K562 (cell line): ENCODE data around the gene STK24. TPM values are rescaled to one million over a fixed set of nuclear protein-coding genes. Genes with fewer than 3 reads are reported as not detected.

Experiments used
- ATAC-seq: fragments of 200-7000 bp; cut with Tn5 transposase; 3 replicates; pipeline ENCODE4 v1.9.1; 2020; ENCODE audit warnings: moderate library complexity
- BruUV-seq: library from RNA; stranded (reverse); fragments of 400-500 nt; replicated peaks from 2 replicates; lab custom pipeline; 2021; lab: Mats Ljungman, UMichigan
- CTCF ChIA-PET: fragments of 300-600 bp; formaldehyde crosslinking; extraction: SDS; loops from one replicate; lab custom pipeline; 2021; ENCODE audit warnings: low intra/inter-chr PET ratio; lab: Yijun Ruan, JAX
- POLR2A ChIA-PET: fragments of 300-600, 350-650 bp; sonication (Branson Sonifier 250); formaldehyde crosslinking; extraction: SDS; loops from one replicate; lab custom pipeline; 2021; ENCODE audit warnings: antibody characterized with exemption, inconsistent platforms; lab: Yijun Ruan, JAX
- DNase-seq, 4 experiments: peaks; one replicate each; pipeline versions ENCODE4 v3.0.0 to v3.0.0-alpha.2; 2011 to 2018; ENCODE audit warnings: low spot score in 3 of 4, mixed read lengths in 3 of 4; ENCODE audit errors: extremely low read depth in 1 of 4
- FAIRE-seq: peaks from 2 replicates; lab custom pipeline; 2011; peaks lifted over from hg19 to GRCh38; lab: Jason Lieb, UNC
- H2AFZ ChIP-seq: 2 replicates; pipeline ENCODE4 v1.6.0; 2011; ENCODE audit warnings: low read depth, low read length, control low read depth, inconsistent platforms
- H3K27ac ChIP-seq: fragments of 200-600 bp; 3 replicates; pipeline ENCODE4 v1.8.0; 2011; ENCODE audit warnings: low read depth, mild to moderate bottlenecking, control low read depth, inconsistent platforms, low read length, moderate library complexity, mixed read lengths; ENCODE audit errors: extremely low read depth
- H3K27me3 ChIP-seq, 2 experiments: fragments of 300-600 bp in 1 of 2; 2 replicates in 1 of 2; 3 replicates in 1 of 2; pipeline versions ENCODE4 v1.6.0 to v1.8.0; 2011; ENCODE audit warnings: inconsistent platforms in 2 of 2, low read length in 2 of 2, mild to moderate bottlenecking in 1 of 2, mixed read lengths in 1 of 2, moderate library complexity in 1 of 2; ENCODE audit not compliant: control insufficient read depth in 2 of 2, insufficient read depth in 2 of 2
- H3K36me3 ChIP-seq: fragments of 300-600 bp; 3 replicates; pipeline ENCODE4 v1.8.0; 2011; ENCODE audit warnings: mild to moderate bottlenecking, low read length, inconsistent platforms; ENCODE audit not compliant: control insufficient read depth, insufficient read depth
- H3K4me1 ChIP-seq, 2 experiments: fragments of 200-600 bp in 1 of 2; replicated peaks in 1 of 2; 2 replicates in 1 of 2; 3 replicates in 1 of 2; pipeline versions ENCODE4 v1.5.1 to v1.8.0; 2011; ENCODE audit warnings: inconsistent platforms in 2 of 2, low read length in 2 of 2, mild to moderate bottlenecking in 1 of 2, mixed read lengths in 1 of 2, moderate library complexity in 1 of 2; ENCODE audit not compliant: control insufficient read depth in 2 of 2, insufficient read depth in 2 of 2
- H3K4me2 ChIP-seq: 2 replicates; pipeline ENCODE4 v1.6.1; 2011; ENCODE audit warnings: low read length, control low read depth, inconsistent platforms, mixed read lengths; ENCODE audit not compliant: insufficient read depth
- H3K4me3 ChIP-seq: fragments of 200-600 bp; sonication (generic), shearing (Covaris generic); 2 replicates; pipeline ENCODE4 v1.5.1; 2016; ENCODE audit warnings: control low read depth, inconsistent platforms
- H3K79me2 ChIP-seq: fragments of 200-600 bp; 3 replicates; pipeline ENCODE4 v1.8.0; 2011; ENCODE audit warnings: low read length, inconsistent platforms; ENCODE audit not compliant: control insufficient read depth, insufficient read depth
- H3K9ac ChIP-seq, 2 experiments: 2 replicates each; pipeline versions ENCODE4 v1.6.0 to v1.6.1; 2011; ENCODE audit warnings: low read depth in 2 of 2, low read length in 2 of 2, control low read depth in 1 of 2, inconsistent platforms in 1 of 2, mild to moderate bottlenecking in 1 of 2, mixed read lengths in 1 of 2; ENCODE audit not compliant: insufficient read depth in 1 of 2
- H3K9me1 ChIP-seq: one replicate; pipeline ENCODE4 v1.6.0; 2011; ENCODE audit warnings: inconsistent platforms, mild to moderate bottlenecking, low read length, moderate library complexity; ENCODE audit not compliant: control insufficient read depth, insufficient read depth
- H3K9me3 ChIP-seq: replicated peaks from 2 replicates; pipeline ENCODE4 v1.5.1; 2011; ENCODE audit warnings: low read depth, low read length, inconsistent platforms; ENCODE audit not compliant: control insufficient read depth, insufficient read depth
- H4K20me1 ChIP-seq: replicated peaks from 2 replicates; pipeline ENCODE4 v1.6.1; 2011; ENCODE audit warnings: low read length, inconsistent platforms, mixed read lengths; ENCODE audit not compliant: control insufficient read depth, insufficient read depth
- GTF2E2 ChIP-seq: fragments of 200-800 bp; sonication (Bioruptor generic); IDR thresholded peaks from 2 replicates; pipeline ENCODE4 v1.6.1; 2016; ENCODE audit warnings: missing genetic modification characterization, missing compliant biosample characterization
- HLTF ChIP-seq: fragments of 450-650 bp; IDR thresholded peaks from 2 replicates; pipeline ENCODE4 v1.6.1; 2016
- TEAD2 ChIP-seq: fragments of 450-650 bp; IDR thresholded peaks from 2 replicates; pipeline ENCODE4 v1.6.1; 2016; ENCODE audit warnings: missing genetic modification characterization, control low read depth, missing compliant biosample characterization
- ZNF311 ChIP-seq: fragments of 250-450 bp; sonication (Bioruptor Pico); IDR thresholded peaks from 2 replicates; pipeline ENCODE4 v1.4.0; 2020; ENCODE audit warnings: mild to moderate bottlenecking, moderate library complexity
- ZNF384 ChIP-seq: IDR thresholded peaks from 2 replicates; pipeline ENCODE4 v1.6.1; 2012; ENCODE audit warnings: low read depth, low read length, improper control_type of control experiment
- WGBS: fragments of 100-300 bp; shearing (Covaris generic); methylation state at CpG from one replicate; pipeline ENCODE4 v1.1.6; 2016; ENCODE audit warnings: low coverage, mixed read lengths; ENCODE audit not compliant: insufficient coverage; ENCODE audit errors: missing lambda C conversion rate; 5-methylcytosine and 5-hydroxymethylcytosine counted together
- in situ Hi-C: fragments of 300-500 bp; cut with MboI; formaldehyde crosslinking; loops from 4 replicates; pipeline ENCODE4 v1.15.0; 2018; ENCODE audit warnings: inconsistent platforms, mixed read lengths
- intact Hi-C: fragments of 100-400 bp; cut with micrococcal nuclease; formaldehyde crosslinking; loops from 2 replicates; pipeline ENCODE4 v1.14.2; 2022
- polyA plus RNA-seq, 8 experiments: library from polyadenylated mRNA; depleted of rRNA in 4 of 8; stranded (reverse) in 5 of 8; unstranded in 3 of 8; fragments of >200 nt; fragmentation: Nextera tagmentation in 2 of 8; fragmentation: Illumina TruSeq in 1 of 8; extraction: Ambion mirVana in 2 of 8; extraction: Trizol in 1 of 8; gene quantifications; 2 replicates each; pipeline versions ENCODE4 v1.2.1 to v1.2.3, GENCODE V29; 2011 to 2014; ENCODE audit warnings: inconsistent platforms in 1 of 8, missing spikeins in 1 of 8
- total RNA-seq, 7 experiments: library from RNA; depleted of rRNA in 6 of 7; stranded (reverse); fragments of >200 nt in 6 of 7; fragmentation: Illumina TruSeq in 2 of 7; extraction: Trizol in 2 of 7; gene quantifications; 2 replicates each; pipeline versions ENCODE4 v1.2.1 to v1.2.3, GENCODE V29; 2011 to 2021; ENCODE audit warnings: low replicate concordance in 1 of 7
- TF ChIP-seq, protein P1 (sequence below): fragments of 200-800 bp; sonication (Bioruptor generic); IDR thresholded peaks from 2 replicates; pipeline ENCODE4 v1.6.1; 2016; ENCODE audit warnings: missing genetic modification characterization, missing compliant biosample characterization
- TF ChIP-seq, protein P2 (sequence below): sonication (generic); formaldehyde crosslinking; IDR thresholded peaks from 2 replicates; pipeline ENCODE4 v1.8.0; 2022; ENCODE audit warnings: mild to moderate bottlenecking, low read depth, missing genetic modification reagents
- TF ChIP-seq, protein P3 (sequence below), 2 experiments: fragments of 150-350 bp in 1 of 2; IDR thresholded peaks; 2 replicates each; pipeline ENCODE4 v1.6.1; 2012 to 2016; ENCODE audit warnings: low read depth in 2 of 2, low read length in 2 of 2, mild to moderate bottlenecking in 1 of 2, moderate library complexity in 1 of 2

Gene STK24
- total and polyA plus RNA-seq, 9 of the 15 experiments (the other 6 are each of a cell fraction or from before 2014, with no cell fraction given) = 3.8 to 78.4 (median 28.2) TPM

DNA sequence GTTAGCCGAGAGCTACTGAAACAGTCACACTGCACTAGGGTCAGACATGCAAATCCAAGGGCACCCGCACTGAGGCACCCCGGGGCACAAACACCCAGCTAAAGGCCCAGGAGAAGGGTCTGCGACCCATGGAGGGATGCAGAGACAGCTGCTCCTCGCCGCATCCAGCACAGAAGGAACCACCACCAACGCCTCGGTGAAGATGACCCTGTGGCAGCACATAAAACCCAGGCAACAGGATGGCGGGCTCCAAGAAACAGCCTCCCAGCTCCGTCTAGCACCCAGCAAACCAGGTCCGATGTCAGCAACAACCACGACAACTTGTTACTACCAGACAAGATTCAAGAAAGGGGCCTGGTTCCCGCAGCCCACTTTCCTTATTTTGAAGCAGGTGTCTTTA lies 82.1 kb downstream of the STK24 start (continued):
- TF ChIP-seq, protein P1, sequence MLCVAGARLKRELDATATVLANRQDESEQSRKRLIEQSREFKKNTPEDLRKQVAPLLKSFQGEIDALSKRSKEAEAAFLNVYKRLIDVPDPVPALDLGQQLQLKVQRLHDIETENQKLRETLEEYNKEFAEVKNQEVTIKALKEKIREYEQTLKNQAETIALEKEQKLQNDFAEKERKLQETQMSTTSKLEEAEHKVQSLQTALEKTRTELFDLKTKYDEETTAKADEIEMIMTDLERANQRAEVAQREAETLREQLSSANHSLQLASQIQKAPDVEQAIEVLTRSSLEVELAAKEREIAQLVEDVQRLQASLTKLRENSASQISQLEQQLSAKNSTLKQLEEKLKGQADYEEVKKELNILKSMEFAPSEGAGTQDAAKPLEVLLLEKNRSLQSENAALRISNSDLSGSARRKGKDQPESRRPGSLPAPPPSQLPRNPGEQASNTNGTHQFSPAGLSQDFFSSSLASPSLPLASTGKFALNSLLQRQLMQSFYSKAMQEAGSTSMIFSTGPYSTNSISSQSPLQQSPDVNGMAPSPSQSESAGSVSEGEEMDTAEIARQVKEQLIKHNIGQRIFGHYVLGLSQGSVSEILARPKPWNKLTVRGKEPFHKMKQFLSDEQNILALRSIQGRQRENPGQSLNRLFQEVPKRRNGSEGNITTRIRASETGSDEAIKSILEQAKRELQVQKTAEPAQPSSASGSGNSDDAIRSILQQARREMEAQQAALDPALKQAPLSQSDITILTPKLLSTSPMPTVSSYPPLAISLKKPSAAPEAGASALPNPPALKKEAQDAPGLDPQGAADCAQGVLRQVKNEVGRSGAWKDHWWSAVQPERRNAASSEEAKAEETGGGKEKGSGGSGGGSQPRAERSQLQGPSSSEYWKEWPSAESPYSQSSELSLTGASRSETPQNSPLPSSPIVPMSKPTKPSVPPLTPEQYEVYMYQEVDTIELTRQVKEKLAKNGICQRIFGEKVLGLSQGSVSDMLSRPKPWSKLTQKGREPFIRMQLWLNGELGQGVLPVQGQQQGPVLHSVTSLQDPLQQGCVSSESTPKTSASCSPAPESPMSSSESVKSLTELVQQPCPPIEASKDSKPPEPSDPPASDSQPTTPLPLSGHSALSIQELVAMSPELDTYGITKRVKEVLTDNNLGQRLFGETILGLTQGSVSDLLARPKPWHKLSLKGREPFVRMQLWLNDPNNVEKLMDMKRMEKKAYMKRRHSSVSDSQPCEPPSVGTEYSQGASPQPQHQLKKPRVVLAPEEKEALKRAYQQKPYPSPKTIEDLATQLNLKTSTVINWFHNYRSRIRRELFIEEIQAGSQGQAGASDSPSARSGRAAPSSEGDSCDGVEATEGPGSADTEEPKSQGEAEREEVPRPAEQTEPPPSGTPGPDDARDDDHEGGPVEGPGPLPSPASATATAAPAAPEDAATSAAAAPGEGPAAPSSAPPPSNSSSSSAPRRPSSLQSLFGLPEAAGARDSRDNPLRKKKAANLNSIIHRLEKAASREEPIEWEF = no peak
- no peak for TF ChIP-seq ZNF311 (CRISPR knock-in tag)
- TF ChIP-seq, all 486 proteins: peak for 0

DNA sequence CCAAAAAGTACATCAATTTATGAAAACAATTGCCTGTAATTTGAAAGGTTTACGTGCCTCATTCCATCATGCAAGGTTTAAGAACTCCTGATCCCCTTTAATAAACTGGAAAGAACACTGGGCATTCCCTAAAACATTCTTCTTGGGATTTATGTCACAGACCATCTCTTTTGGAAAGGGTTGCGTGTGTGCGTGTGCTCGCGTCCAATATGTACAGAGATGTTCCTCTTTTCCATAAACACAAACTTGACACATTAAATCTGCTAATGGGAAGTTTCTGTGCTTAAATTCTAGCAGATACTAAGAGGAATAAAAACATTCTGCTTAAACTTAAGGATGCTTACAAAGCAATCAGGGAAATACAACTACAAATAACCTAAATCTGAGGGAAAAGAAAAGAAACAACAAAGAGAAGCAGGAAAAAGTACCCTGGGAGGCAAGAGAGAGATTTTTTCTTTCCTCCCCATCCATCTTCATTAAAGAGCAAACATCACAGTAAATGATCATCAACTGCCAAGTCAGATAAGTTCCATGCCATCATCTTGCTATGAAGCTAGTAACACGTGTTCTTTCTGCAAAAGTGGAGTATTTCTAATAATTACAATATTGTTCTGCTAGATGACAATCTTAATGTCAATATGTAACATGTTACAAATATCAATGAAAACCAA lies 83.7 kb downstream of the STK24 start:
- H4K20me1 ChIP-seq = peaks cover 4% of the 10 kb centered on the region; the same call in 1 of the 2 replicates
- TF ChIP-seq GTF2E2 (tag) (no peak), ZNF384 (no peak), HLTF (no peak), TEAD2 (tag) (no peak)
- TF ChIP-seq, protein P2, sequence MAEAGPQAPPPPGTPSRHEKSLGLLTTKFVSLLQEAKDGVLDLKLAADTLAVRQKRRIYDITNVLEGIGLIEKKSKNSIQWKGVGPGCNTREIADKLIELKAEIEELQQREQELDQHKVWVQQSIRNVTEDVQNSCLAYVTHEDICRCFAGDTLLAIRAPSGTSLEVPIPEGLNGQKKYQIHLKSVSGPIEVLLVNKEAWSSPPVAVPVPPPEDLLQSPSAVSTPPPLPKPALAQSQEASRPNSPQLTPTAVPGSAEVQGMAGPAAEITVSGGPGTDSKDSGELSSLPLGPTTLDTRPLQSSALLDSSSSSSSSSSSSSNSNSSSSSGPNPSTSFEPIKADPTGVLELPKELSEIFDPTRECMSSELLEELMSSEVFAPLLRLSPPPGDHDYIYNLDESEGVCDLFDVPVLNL = no peak
- TF ChIP-seq, protein P3, sequence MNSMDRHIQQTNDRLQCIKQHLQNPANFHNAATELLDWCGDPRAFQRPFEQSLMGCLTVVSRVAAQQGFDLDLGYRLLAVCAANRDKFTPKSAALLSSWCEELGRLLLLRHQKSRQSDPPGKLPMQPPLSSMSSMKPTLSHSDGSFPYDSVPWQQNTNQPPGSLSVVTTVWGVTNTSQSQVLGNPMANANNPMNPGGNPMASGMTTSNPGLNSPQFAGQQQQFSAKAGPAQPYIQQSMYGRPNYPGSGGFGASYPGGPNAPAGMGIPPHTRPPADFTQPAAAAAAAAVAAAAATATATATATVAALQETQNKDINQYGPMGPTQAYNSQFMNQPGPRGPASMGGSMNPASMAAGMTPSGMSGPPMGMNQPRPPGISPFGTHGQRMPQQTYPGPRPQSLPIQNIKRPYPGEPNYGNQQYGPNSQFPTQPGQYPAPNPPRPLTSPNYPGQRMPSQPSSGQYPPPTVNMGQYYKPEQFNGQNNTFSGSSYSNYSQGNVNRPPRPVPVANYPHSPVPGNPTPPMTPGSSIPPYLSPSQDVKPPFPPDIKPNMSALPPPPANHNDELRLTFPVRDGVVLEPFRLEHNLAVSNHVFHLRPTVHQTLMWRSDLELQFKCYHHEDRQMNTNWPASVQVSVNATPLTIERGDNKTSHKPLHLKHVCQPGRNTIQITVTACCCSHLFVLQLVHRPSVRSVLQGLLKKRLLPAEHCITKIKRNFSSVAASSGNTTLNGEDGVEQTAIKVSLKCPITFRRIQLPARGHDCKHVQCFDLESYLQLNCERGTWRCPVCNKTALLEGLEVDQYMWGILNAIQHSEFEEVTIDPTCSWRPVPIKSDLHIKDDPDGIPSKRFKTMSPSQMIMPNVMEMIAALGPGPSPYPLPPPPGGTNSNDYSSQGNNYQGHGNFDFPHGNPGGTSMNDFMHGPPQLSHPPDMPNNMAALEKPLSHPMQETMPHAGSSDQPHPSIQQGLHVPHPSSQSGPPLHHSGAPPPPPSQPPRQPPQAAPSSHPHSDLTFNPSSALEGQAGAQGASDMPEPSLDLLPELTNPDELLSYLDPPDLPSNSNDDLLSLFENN (IDR thresholded peaks at IDR 0.05; ENCODE audit: low read depth in 2 of 2, low read length in 2 of 2) = no peak

More for the DNA sequence above, 83.7 kb downstream of the STK24 start:
- Histone ChIP-seq H3K4me1 (peaks cover 0 to 8% of the 10 kb centered on the region in 2 experiments; a peak in 2 of 5 replicates), H3K9me3 (no peaks in the 10 kb centered on the region), H3K79me2 (peaks cover 52% of the 10 kb centered on the region), H3K27ac (no peak overlapping the region), H3K36me3 (no peaks in the 10 kb centered on the region), H2AFZ (no peak overlapping the region), H3K27me3 (no peaks in the 10 kb centered on the region), H3K9me1 (peaks cover 4% of the 10 kb centered on the region), H3K9ac (no peak overlapping the region), H3K4me3 (no peak overlapping the region), H3K4me2 (no peak overlapping the region)
- no peak for FAIRE-seq
- ChIA-PET POLR2A (interaction anchor here (1.6 kb wide), 1 partner anchor 11 kb away, joined by 7 read pairs; no protein-coding TSS in a partner anchor), CTCF (no interaction called here)
- DNase-seq = no peak
- in situ Hi-C loops (no loop called here), intact Hi-C loops (no loop called here)
- no peak for ATAC-seq
- no TSS peak for BruUV-seq
- 69% methylated on average over 5 of the region's 6 CpGs for WGBS
